Endothelial cell (in vitro differentiated cells): ENCODE data around the gene GABRR1. TPM values are rescaled to one million over a fixed set of nuclear protein-coding genes. Genes with fewer than 3 reads are reported as not detected.

Source experiments
- DNase-seq: peaks from one replicate; pipeline ENCODE4 v3.0.0; 2021; ENCODE audit warnings: low spot score
- H3K27ac Mint-ChIP-seq: one replicate; pipeline ENCODE4 v1.8.0; 2021; ENCODE audit warnings: mixed read lengths, inconsistent platforms; ENCODE audit not compliant: unreplicated experiment
- H3K27me3 Mint-ChIP-seq: one replicate; pipeline ENCODE4 v1.8.0; 2021; ENCODE audit warnings: mild to moderate bottlenecking, moderate library complexity, mixed read lengths, inconsistent platforms; ENCODE audit not compliant: unreplicated experiment
- H3K36me3 Mint-ChIP-seq: one replicate; pipeline ENCODE4 v1.8.0; 2021; ENCODE audit warnings: mild to moderate bottlenecking, low read depth, mixed read lengths, inconsistent platforms; ENCODE audit not compliant: unreplicated experiment
- H3K4me1 Mint-ChIP-seq: one replicate; pipeline ENCODE4 v1.8.0; 2021; ENCODE audit warnings: mild to moderate bottlenecking, mixed read lengths, inconsistent platforms; ENCODE audit not compliant: unreplicated experiment
- H3K4me3 Mint-ChIP-seq: one replicate; pipeline ENCODE4 v1.8.0; 2021; ENCODE audit warnings: mild to moderate bottlenecking, mixed read lengths, inconsistent platforms; ENCODE audit not compliant: unreplicated experiment
- H3K9me3 Mint-ChIP-seq: one replicate; pipeline ENCODE4 v1.8.0; 2021; ENCODE audit warnings: mixed read lengths, inconsistent platforms; ENCODE audit not compliant: unreplicated experiment
- CTCF ChIP-seq: fragments of 200-600 bp; sonication (generic); IDR thresholded peaks from one replicate; pipeline ENCODE4 v1.5.0; 2021; ENCODE audit warnings: antibody characterized with exemption; ENCODE audit not compliant: unreplicated experiment
- total RNA-seq: library from RNA; stranded (reverse); fragmentation: NEBNext Ultra II Directional; extraction: Animal tissue kit (Norgen Biotek cat#: 25700); gene quantifications from one replicate; pipeline ENCODE4 v1.2.1, GENCODE V29; 2021; ENCODE audit not compliant: unreplicated experiment

GABRR1 gene
- total RNA-seq, 1 donor from 2014 or later: not detected

GRCh38 chr6:89200706-89201215, 16.4 kb downstream of the GABRR1 start:
- H3K4me3 Mint-ChIP-seq: no peak overlapping the region
- no peak overlapping the region for H3K27ac Mint-ChIP-seq
- H3K36me3 Mint-ChIP-seq: no peaks in the 10 kb centered on the region
- no peak for TF ChIP-seq CTCF
- no peaks in the 10 kb centered on the region for H3K4me1 Mint-ChIP-seq
- DNase-seq: no peak
- peaks cover 2% of the 10 kb centered on the region for H3K27me3 Mint-ChIP-seq
- no peaks in the 10 kb centered on the region for H3K9me3 Mint-ChIP-seq

- no peaks in the 10 kb centered on the region for H3K4me1 Mint-ChIP-seq
- H3K9me3 Mint-ChIP-seq: peaks cover 6% of the 10 kb centered on the region
These were observed 17.6 kb downstream of the GABRR1 start for GRCh38 chr6:89199579-89199978.

GRCh38 chr6:89198235-89198634, 18.9 kb downstream of the GABRR1 start:
- no peak overlapping the region for H3K27ac Mint-ChIP-seq
- peaks cover 6% of the 10 kb centered on the region for H3K36me3 Mint-ChIP-seq
- no peak for TF ChIP-seq CTCF
- no peak overlapping the region for H3K4me3 Mint-ChIP-seq
- DNase-seq: no peak
- peaks cover 6% of the 10 kb centered on the region for H3K9me3 Mint-ChIP-seq
- peaks cover 1% of the 10 kb centered on the region for H3K27me3 Mint-ChIP-seq
- no peaks in the 10 kb centered on the region for H3K4me1 Mint-ChIP-seq

More at GRCh38 chr6:89199579-89199978, 17.6 kb downstream of the GABRR1 start:
- H3K27me3 Mint-ChIP-seq: peaks cover 3% of the 10 kb centered on the region
- H3K36me3 Mint-ChIP-seq: peaks cover 5% of the 10 kb centered on the region
- no peak for TF ChIP-seq CTCF
- no peak for DNase-seq
- H3K27ac Mint-ChIP-seq: no peak overlapping the region
- H3K4me3 Mint-ChIP-seq: no peak overlapping the region

- no peak for DNase-seq
- peaks cover 6% of the 10 kb centered on the region for H3K9me3 Mint-ChIP-seq
- H3K4me3 Mint-ChIP-seq: no peak overlapping the region
- TF ChIP-seq CTCF: no peak
- no peak overlapping the region for H3K27ac Mint-ChIP-seq
- H3K4me1 Mint-ChIP-seq: no peaks in the 10 kb centered on the region
- peaks cover 1% of the 10 kb centered on the region for H3K27me3 Mint-ChIP-seq
- peaks cover 6% of the 10 kb centered on the region for H3K36me3 Mint-ChIP-seq
These were observed 20.0 kb downstream of the GABRR1 start for GRCh38 chr6:89197141-89197540.

GRCh38 chr6:89194559-89194958, 22.6 kb downstream of the GABRR1 start:
- no peak for TF ChIP-seq CTCF
- Mint-ChIP-seq H3K9me3 (peaks cover 6% of the 10 kb centered on the region), H3K4me3 (no peak overlapping the region), H3K36me3 (peaks cover 6% of the 10 kb centered on the region), H3K27ac (no peak overlapping the region), H3K4me1 (no peaks in the 10 kb centered on the region), H3K27me3 (peaks cover 1% of the 10 kb centered on the region)
- no peak for DNase-seq
